Neural progenitor cell (in vitro differentiated cells): Measurements from ENCODE around the gene DLGAP4. TPM values are rescaled to one million over a fixed set of nuclear protein-coding genes. Genes with fewer than 3 reads are reported as not detected.

Experiments used
- DNase-seq: peaks from one replicate; pipeline ENCODE4 v3.0.0-alpha.2; 2016; ENCODE audit warnings: low spot score
- H2AFZ ChIP-seq: fragments of 200-600 bp; sonication (generic); replicated peaks from 2 replicates; pipeline ENCODE4 v1.6.1; 2016; ENCODE audit warnings: antibody characterized with exemption
- H3F3A ChIP-seq: fragments of 200-600 bp; sonication (generic); 2 replicates; pipeline ENCODE4 v1.6.1; 2016; ENCODE audit warnings: antibody characterized with exemption, low read depth
- H3K27ac ChIP-seq: fragments of 200-600 bp; sonication (generic); 2 replicates; pipeline ENCODE4 v1.5.1; 2016; ENCODE audit warnings: mild to moderate bottlenecking
- H3K27me3 ChIP-seq: fragments of 200-600 bp; sonication (generic); 2 replicates; pipeline ENCODE4 v1.6.1; 2016; ENCODE audit warnings: mild to moderate bottlenecking, moderate library complexity
- H3K36me3 ChIP-seq: fragments of 200-600 bp; sonication (generic); 2 replicates; pipeline ENCODE4 v1.5.1; 2016
- H3K4me1 ChIP-seq: fragments of 200-600 bp; sonication (generic); 2 replicates; pipeline ENCODE4 v1.6.1; 2016; ENCODE audit warnings: mixed run types
- H3K4me2 ChIP-seq: fragments of 200-600 bp; sonication (generic); 2 replicates; pipeline ENCODE4 v1.6.1; 2016
- H3K4me3 ChIP-seq: fragments of 200-600 bp; sonication (generic); 2 replicates; pipeline ENCODE4 v1.5.1; 2016
- H3K79me2 ChIP-seq: fragments of 200-600 bp; sonication (generic); 2 replicates; pipeline ENCODE4 v1.6.1; 2016; ENCODE audit warnings: low read depth
- H3K9ac ChIP-seq: fragments of 200-600 bp; sonication (generic); 2 replicates; pipeline ENCODE4 v1.6.1; 2016
- H3K9me3 ChIP-seq: fragments of 200-600 bp; sonication (generic); 2 replicates; pipeline ENCODE4 v1.5.1; 2016; ENCODE audit warnings: low read depth
- H4K20me1 ChIP-seq: fragments of 200-600 bp; sonication (generic); 2 replicates; pipeline ENCODE4 v1.6.1; 2016; ENCODE audit warnings: low read depth
- H3K27ac Mint-ChIP-seq: 3 replicates; pipeline ENCODE4 v1.8.0; 2021; ENCODE audit warnings: mixed read lengths
- H3K27me3 Mint-ChIP-seq: 2 replicates; pipeline ENCODE4 v1.8.0; 2022; ENCODE audit warnings: low read depth, mild to moderate bottlenecking, inconsistent platforms, moderate library complexity, mixed read lengths; ENCODE audit not compliant: insufficient read depth
- H3K36me3 Mint-ChIP-seq: 3 replicates; pipeline ENCODE4 v1.8.0; 2021; ENCODE audit warnings: mixed read lengths
- H3K4me1 Mint-ChIP-seq: 3 replicates; pipeline ENCODE4 v1.8.0; 2021; ENCODE audit warnings: mixed read lengths
- H3K4me3 Mint-ChIP-seq: 3 replicates; pipeline ENCODE4 v1.8.0; 2021; ENCODE audit warnings: mild to moderate bottlenecking, moderate library complexity, mixed read lengths
- H3K9me3 Mint-ChIP-seq: 3 replicates; pipeline ENCODE4 v1.8.0; 2020; ENCODE audit warnings: mixed read lengths
- EZH2 ChIP-seq: fragments of 200-600 bp; sonication (generic); IDR thresholded peaks from 2 replicates; pipeline ENCODE4 v1.6.1; 2017; ENCODE audit warnings: antibody characterized with exemption, mild to moderate bottlenecking, moderate library complexity
- EZH2phosphoT487 ChIP-seq: fragments of 200-600 bp; sonication (generic); IDR thresholded peaks from 2 replicates; pipeline ENCODE4 v1.6.1; 2017; ENCODE audit warnings: antibody characterized with exemption
- total RNA-seq: library from RNA; depleted of rRNA; stranded (reverse); fragments of >200 nt; gene quantifications from 2 replicates; pipeline ENCODE4 v1.2.3, GENCODE V29; 2015; ENCODE audit warnings: low replicate concordance
- TF ChIP-seq, protein P1 (sequence below): fragments of 200-600 bp; sonication (generic); IDR thresholded peaks from 2 replicates; pipeline ENCODE4 v1.5.1; 2017; ENCODE audit warnings: antibody characterized with exemption, mild to moderate bottlenecking

DLGAP4 gene
- total RNA-seq, 1 donor from 2014 or later = 21.7 TPM

DNA sequence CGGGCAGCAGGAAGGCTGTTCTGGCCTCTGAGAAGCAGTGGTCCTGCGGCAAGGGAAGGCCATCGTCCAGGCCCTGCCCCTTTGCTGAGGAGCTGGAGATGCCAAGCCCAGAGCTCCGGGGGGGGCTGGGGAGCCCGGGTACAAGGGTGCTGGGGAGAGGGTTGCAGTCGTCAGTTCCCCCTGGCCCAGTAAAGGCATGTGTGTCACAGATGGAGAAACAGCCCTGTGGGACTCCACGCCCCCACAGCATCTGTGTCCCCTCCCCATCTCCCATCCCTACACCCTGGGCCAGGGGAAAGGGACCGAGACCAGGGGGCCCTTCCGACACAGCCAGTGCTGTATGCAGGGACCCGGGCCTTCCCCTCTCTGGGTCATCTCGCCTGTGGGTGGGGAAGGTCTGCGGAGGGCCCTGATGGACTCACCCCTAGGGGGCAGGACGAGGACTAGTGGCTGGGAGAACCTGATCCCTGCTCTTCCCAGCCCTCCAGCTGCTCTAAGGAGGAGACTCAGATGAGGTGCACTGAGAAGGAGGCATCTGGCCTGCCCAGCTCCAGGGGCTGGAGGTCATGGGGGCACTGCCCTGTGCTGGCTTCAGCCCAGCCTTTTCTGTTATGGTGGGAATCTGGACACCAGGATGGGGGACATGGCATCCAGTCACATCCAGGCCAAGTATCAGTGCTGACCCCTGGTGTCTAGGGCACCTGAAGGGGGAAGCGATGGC is 235.8 kb downstream of the DLGAP4 start:
- H3K27ac ChIP-seq = peak overlapping the region; percentile 44
- H3K4me2 ChIP-seq = peak overlapping the region; percentile 88
- no peaks in the 10 kb centered on the region for H3K27me3 ChIP-seq
- Mint-ChIP-seq H3K27ac (no peak overlapping the region), H3K36me3 (no peaks in the 10 kb centered on the region), H3K4me3 (peak overlapping the region; percentile 78), H3K4me1 (peaks cover 28% of the 10 kb centered on the region), H3K27me3 (peaks cover 5% of the 10 kb centered on the region), H3K9me3 (no peaks in the 10 kb centered on the region)
- no peak overlapping the region for H2AFZ ChIP-seq
- TF ChIP-seq, protein P1, sequence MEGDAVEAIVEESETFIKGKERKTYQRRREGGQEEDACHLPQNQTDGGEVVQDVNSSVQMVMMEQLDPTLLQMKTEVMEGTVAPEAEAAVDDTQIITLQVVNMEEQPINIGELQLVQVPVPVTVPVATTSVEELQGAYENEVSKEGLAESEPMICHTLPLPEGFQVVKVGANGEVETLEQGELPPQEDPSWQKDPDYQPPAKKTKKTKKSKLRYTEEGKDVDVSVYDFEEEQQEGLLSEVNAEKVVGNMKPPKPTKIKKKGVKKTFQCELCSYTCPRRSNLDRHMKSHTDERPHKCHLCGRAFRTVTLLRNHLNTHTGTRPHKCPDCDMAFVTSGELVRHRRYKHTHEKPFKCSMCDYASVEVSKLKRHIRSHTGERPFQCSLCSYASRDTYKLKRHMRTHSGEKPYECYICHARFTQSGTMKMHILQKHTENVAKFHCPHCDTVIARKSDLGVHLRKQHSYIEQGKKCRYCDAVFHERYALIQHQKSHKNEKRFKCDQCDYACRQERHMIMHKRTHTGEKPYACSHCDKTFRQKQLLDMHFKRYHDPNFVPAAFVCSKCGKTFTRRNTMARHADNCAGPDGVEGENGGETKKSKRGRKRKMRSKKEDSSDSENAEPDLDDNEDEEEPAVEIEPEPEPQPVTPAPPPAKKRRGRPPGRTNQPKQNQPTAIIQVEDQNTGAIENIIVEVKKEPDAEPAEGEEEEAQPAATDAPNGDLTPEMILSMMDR = peak; percentile 66
- TF ChIP-seq EZH2phosphoT487 = no peak
- no peak for TF ChIP-seq EZH2
- peak overlapping the region; percentile 65 for H3K4me3 ChIP-seq
- peaks cover 30% of the 10 kb centered on the region for H4K20me1 ChIP-seq
- H3F3A ChIP-seq = peaks cover 3% of the 10 kb centered on the region
- peak overlapping the region; percentile 59 for H3K9ac ChIP-seq
- DNase-seq = peak; percentile 72
- peaks cover 26% of the 10 kb centered on the region for H3K4me1 ChIP-seq
- H3K9me3 ChIP-seq = no peaks in the 10 kb centered on the region
- peaks cover 15% of the 10 kb centered on the region for H3K79me2 ChIP-seq
- H3K36me3 ChIP-seq = no peaks in the 10 kb centered on the region

DNA sequence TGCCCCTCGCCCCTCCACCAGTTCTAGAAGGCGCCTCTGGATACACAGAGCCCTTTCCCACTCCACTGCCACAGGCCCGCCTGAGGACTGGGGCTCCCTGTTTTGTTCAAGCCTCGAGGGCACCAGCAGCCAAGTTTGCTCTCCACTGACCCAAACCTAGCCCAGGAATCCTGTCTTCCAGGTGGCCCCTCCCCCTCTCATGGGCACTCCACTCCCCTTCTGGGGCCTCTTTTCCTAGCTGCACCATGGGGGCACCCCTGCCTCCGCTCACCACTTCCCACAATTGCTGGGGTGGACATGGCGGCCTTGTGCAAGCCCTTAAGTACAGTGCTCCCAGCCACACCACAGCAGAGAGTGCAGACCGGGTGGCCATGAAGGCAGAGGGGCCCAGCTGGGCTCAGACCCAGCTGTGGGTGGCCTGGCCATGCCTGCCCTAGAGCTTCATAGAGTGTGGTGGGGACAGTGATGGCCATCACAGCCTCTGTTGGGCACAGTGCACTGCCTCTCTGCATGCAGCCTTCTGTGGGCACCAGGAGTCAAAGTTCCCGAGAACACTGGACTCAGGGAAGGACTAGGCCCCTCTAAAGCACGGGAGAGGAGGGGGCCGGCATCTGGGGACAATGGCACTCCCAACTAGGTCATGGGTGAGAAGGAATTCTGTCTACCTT is 236.5 kb downstream of the DLGAP4 start:
- Mint-ChIP-seq H3K4me1 (peaks cover 28% of the 10 kb centered on the region), H3K27ac (no peak overlapping the region), H3K9me3 (no peaks in the 10 kb centered on the region), H3K4me3 (peak overlapping the region; percentile 74), H3K27me3 (peaks cover 5% of the 10 kb centered on the region), H3K36me3 (no peaks in the 10 kb centered on the region)
- Histone ChIP-seq H3K36me3 (no peaks in the 10 kb centered on the region), H2AFZ (no peak overlapping the region), H3K79me2 (peaks cover 15% of the 10 kb centered on the region), H3F3A (peaks cover 10% of the 10 kb centered on the region), H4K20me1 (peaks cover 37% of the 10 kb centered on the region), H3K9me3 (no peaks in the 10 kb centered on the region), H3K27me3 (no peaks in the 10 kb centered on the region), H3K9ac (no peak overlapping the region), H3K4me2 (peak overlapping the region; percentile 88), H3K27ac (no peak overlapping the region), H3K4me1 (peaks cover 26% of the 10 kb centered on the region), H3K4me3 (peak overlapping the region; percentile 65)
- TF ChIP-seq, protein P1 = no peak
- TF ChIP-seq EZH2phosphoT487 (no peak), EZH2 (no peak)
- DNase-seq = no peak

DNA sequence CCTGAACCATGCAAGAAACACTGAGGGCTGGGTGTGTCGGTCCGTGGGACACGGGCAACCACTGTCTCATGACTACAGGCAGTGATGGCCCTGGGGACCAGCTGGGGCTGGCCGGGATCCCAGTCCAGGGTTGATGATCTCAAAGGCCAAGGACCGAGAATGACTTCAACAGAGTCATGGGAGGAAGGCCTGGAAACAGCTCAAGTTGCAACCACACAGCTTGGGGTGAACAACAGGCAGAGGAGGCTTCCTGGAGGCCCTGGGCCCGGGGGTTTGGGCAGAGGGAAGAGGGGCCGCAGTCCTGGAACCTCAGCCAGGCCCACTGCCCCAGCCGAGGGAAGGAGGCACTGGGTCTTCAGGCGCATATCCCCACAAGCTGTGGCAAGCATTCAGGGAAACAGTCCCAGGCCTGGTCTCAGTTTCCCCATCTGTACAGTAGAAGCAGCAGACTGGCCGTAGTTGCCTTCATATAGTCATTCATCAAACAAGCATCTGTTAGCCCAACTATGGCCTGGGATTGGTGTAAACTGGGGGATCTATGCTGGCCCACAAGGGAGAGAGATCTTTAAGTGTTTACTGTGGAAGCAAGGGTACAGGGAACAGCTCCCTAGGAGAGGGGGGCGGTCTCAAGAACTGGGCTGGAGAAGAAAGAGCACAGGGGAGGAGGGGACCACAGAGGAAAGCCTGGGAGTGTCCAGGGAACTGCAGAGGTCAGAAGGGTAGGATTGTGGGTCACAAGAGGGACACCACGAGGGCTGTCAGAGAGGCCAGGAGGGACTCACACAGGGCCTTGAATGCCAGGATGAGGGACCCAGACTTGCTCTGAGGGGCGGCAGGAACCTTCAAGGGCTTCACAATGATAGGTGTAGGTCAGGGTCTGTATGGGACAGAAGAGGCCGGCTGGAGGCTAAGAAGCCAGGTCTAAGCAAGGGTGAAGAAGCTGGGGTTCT is 237.3 kb downstream of the DLGAP4 start:
- Mint-ChIP-seq H3K27ac (peak overlapping the region; percentile 1), H3K9me3 (no peaks in the 10 kb centered on the region), H3K4me1 (peaks cover 28% of the 10 kb centered on the region), H3K36me3 (no peaks in the 10 kb centered on the region), H3K27me3 (peaks cover 5% of the 10 kb centered on the region), H3K4me3 (peak overlapping the region; percentile 22)
- Histone ChIP-seq H3K9ac (no peak overlapping the region), H3K79me2 (peaks cover 15% of the 10 kb centered on the region), H3K4me2 (peak overlapping the region; percentile 88), H3K36me3 (no peaks in the 10 kb centered on the region), H3K27ac (no peak overlapping the region), H3K4me3 (no peak overlapping the region), H2AFZ (no peak overlapping the region), H4K20me1 (peaks cover 42% of the 10 kb centered on the region), H3K27me3 (no peaks in the 10 kb centered on the region), H3K9me3 (no peaks in the 10 kb centered on the region), H3F3A (peaks cover 10% of the 10 kb centered on the region), H3K4me1 (peaks cover 26% of the 10 kb centered on the region)
- DNase-seq = no peak
- TF ChIP-seq EZH2phosphoT487 = no peak
- no peak for TF ChIP-seq EZH2
- TF ChIP-seq, protein P1 = no peak
